HepG2 (cell line): ENCODE results near the gene IRAK2. TPM values are rescaled to one million over a fixed set of nuclear protein-coding genes. Genes with fewer than 3 reads are reported as not detected.

Experiments used
- ATF7-NPFF ChIP-seq: sonication (generic); formaldehyde crosslinking; IDR thresholded peaks from 2 replicates; pipeline ENCODE4 v1.8.1; 2023; ENCODE audit warnings: mild to moderate bottlenecking, low read depth, missing genetic modification reagents, moderate library complexity
- BCL3 ChIP-seq: sonication (generic); formaldehyde crosslinking; IDR thresholded peaks from 2 replicates; pipeline ENCODE4 v1.5.1; 2020; ENCODE audit warnings: mild to moderate bottlenecking, missing genetic modification reagents, moderate library complexity
- HMG20B ChIP-seq: conservative IDR thresholded peaks from 2 replicates; pipeline ENCODE4 v1.6.1; 2016; ENCODE audit warnings: missing genetic modification reagents, missing compliant biosample characterization
- KLF15 ChIP-seq: sonication (generic); formaldehyde crosslinking; IDR thresholded peaks from 2 replicates; pipeline ENCODE4 v1.8.1; 2023; ENCODE audit warnings: borderline replicate concordance, mild to moderate bottlenecking, inconsistent platforms, missing genetic modification reagents, mixed read lengths
- KLF6 ChIP-seq: IDR thresholded peaks from 2 replicates; pipeline ENCODE4 v1.8.0; 2016; ENCODE audit warnings: missing biosample characterization, missing genetic modification reagents
- LRRFIP1 ChIP-seq: sonication (generic); formaldehyde crosslinking; conservative IDR thresholded peaks from 2 replicates; pipeline ENCODE4 v1.4.0; 2020; ENCODE audit warnings: missing genetic modification reagents
- NPAS2 ChIP-seq: sonication (generic); formaldehyde crosslinking; IDR thresholded peaks from 2 replicates; pipeline ENCODE4 v1.8.0; 2022; ENCODE audit warnings: mild to moderate bottlenecking, missing genetic modification reagents, borderline replicate concordance
- PBX3 ChIP-seq: sonication (generic); formaldehyde crosslinking; IDR thresholded peaks from 2 replicates; pipeline ENCODE4 v1.8.1; 2023; ENCODE audit warnings: missing genetic modification reagents, inconsistent platforms, borderline replicate concordance
- RAD51 ChIP-seq: fragments of 450-650 bp; IDR thresholded peaks from 2 replicates; pipeline ENCODE4 v1.6.1; 2016; ENCODE audit warnings: borderline replicate concordance
- SALL1 ChIP-seq: sonication (generic); formaldehyde crosslinking; IDR thresholded peaks from 2 replicates; pipeline ENCODE4 v1.8.0; 2022; ENCODE audit warnings: mild to moderate bottlenecking, missing genetic modification reagents
- SMC3 ChIP-seq: IDR thresholded peaks from 2 replicates; pipeline ENCODE4 v1.6.1; 2011; ENCODE audit warnings: low read length, improper control_type of control experiment
- SRSF9 ChIP-seq: fragments of 200-400 bp; formaldehyde crosslinking; IDR thresholded peaks from 2 replicates; pipeline ENCODE4 v1.6.1; 2018; ENCODE audit warnings: borderline replicate concordance, mild to moderate bottlenecking, low read depth, low read length; ENCODE audit not compliant: insufficient read depth, poor library complexity, severe bottlenecking
- SRY ChIP-seq: sonication (generic); formaldehyde crosslinking; IDR thresholded peaks from 2 replicates; pipeline ENCODE4 v1.8.0; 2022; ENCODE audit warnings: mild to moderate bottlenecking, missing genetic modification reagents
- ZFP90 ChIP-seq: sonication (generic); formaldehyde crosslinking; IDR thresholded peaks from 2 replicates; pipeline ENCODE4 v1.8.0; 2022; ENCODE audit warnings: missing genetic modification reagents, mild to moderate bottlenecking, inconsistent platforms, borderline replicate concordance
- ZNF30 ChIP-seq: sonication (generic); formaldehyde crosslinking; IDR thresholded peaks from 2 replicates; pipeline ENCODE4 v1.5.0; 2020; ENCODE audit warnings: mild to moderate bottlenecking, missing genetic modification reagents
- ZNF329 ChIP-seq: sonication (generic); formaldehyde crosslinking; IDR thresholded peaks from 2 replicates; pipeline ENCODE4 v1.9.0; 2021; ENCODE audit warnings: low read depth, mild to moderate bottlenecking, missing genetic modification reagents
- ZNF460 ChIP-seq: sonication (generic); formaldehyde crosslinking; IDR thresholded peaks from 2 replicates; pipeline ENCODE4 v1.5.1; 2020; ENCODE audit warnings: missing genetic modification reagents, mild to moderate bottlenecking, borderline replicate concordance
- ZNF574 ChIP-seq: sonication (generic); formaldehyde crosslinking; IDR thresholded peaks from 2 replicates; pipeline ENCODE4 v1.4.0; 2020; ENCODE audit warnings: missing genetic modification reagents
- ZNF766 ChIP-seq: sonication (generic); formaldehyde crosslinking; IDR thresholded peaks from 2 replicates; pipeline ENCODE4 v1.5.0; 2020; ENCODE audit warnings: missing genetic modification reagents, borderline replicate concordance
- ZNF775 ChIP-seq: sonication (generic); formaldehyde crosslinking; IDR thresholded peaks from 2 replicates; pipeline ENCODE4 v1.4.0; 2020; ENCODE audit warnings: missing genetic modification reagents, mild to moderate bottlenecking, moderate library complexity, borderline replicate concordance
- ZNF850 ChIP-seq: sonication (generic); formaldehyde crosslinking; conservative IDR thresholded peaks from 2 replicates; pipeline ENCODE4 v1.9.0; 2021; ENCODE audit warnings: mild to moderate bottlenecking, missing genetic modification reagents
- polyA plus RNA-seq, 8 experiments: library from polyadenylated mRNA; depleted of rRNA in 3 of 8; stranded (reverse) in 7 of 8; unstranded in 1 of 8; fragments of >200 nt; fragmentation: Illumina TruSeq in 4 of 8; extraction: Trizol in 4 of 8; gene quantifications; 2 replicates each; pipeline versions ENCODE4 v1.2.1 to v1.2.3, GENCODE V29; 2011 to 2016; ENCODE audit warnings: low read depth in 4 of 8, missing spikeins in 1 of 8, mixed read lengths in 1 of 8; ENCODE audit not compliant: insufficient read depth in 1 of 8
- total RNA-seq, 5 experiments: library from RNA; depleted of rRNA; stranded (reverse); fragments of >200 nt; fragmentation: Illumina TruSeq; extraction: Trizol; gene quantifications; 2 replicates each; pipeline ENCODE4 v1.2.3, GENCODE V29; 2016; ENCODE audit warnings: low read depth in 1 of 5

IRAK2 gene
- total and polyA plus RNA-seq, 2 of the 13 experiments (the other 11 are each of a cell fraction or from before 2014, with no cell fraction given), result 13.1 to 23.3 TPM

GRCh38 chr3:10224794-10225665, 60.3 kb downstream of the IRAK2 start (continued):
- TF ChIP-seq HMG20B (CRISPR knock-in tag), result peak; percentile 88
- no peak for TF ChIP-seq PBX3
- no peak for TF ChIP-seq ZNF30 (CRISPR knock-in tag)
- TF ChIP-seq SALL1, result peak; percentile 94
- peak; percentile 99 for TF ChIP-seq SMC3
- TF ChIP-seq KLF15 (CRISPR knock-in tag), result no peak
- no peak for TF ChIP-seq ZFP90 (CRISPR knock-in tag)
- no peak for TF ChIP-seq ZNF850 (CRISPR knock-in tag)
- TF ChIP-seq ZNF574 (CRISPR knock-in tag), result peak; percentile 70
- peak; percentile 62; the same call in 1 of the 2 replicates for TF ChIP-seq ZNF460
- no peak; the same call in 1 of the 2 replicates for TF ChIP-seq SRY (CRISPR knock-in tag)
- TF ChIP-seq ZNF329 (CRISPR knock-in tag), result no peak
- peak; percentile 37; the same call in 1 of the 2 replicates for TF ChIP-seq KLF6 (CRISPR knock-in tag)
- no peak for TF ChIP-seq NPAS2 (CRISPR knock-in tag)
- TF ChIP-seq ZNF766, result no peak
- 0 out of 2 replicates have a peak, but pooled peaks have one; percentile 6 for TF ChIP-seq ATF7-NPFF
- no peak for TF ChIP-seq ZNF775 (CRISPR knock-in tag)
- TF ChIP-seq SRSF9, result no peak
- TF ChIP-seq LRRFIP1 (CRISPR knock-in tag), result no peak
- no peak for TF ChIP-seq RAD51
- no peak for TF ChIP-seq BCL3 (CRISPR knock-in tag)
